K562 (cell line): ENCODE measurements around the gene BLVRA. TPM values are rescaled to one million over a fixed set of nuclear protein-coding genes. Genes with fewer than 3 reads are reported as not detected.

ENCODE experiments used
- BCL6 ChIP-seq: fragments of 250-450 bp; sonication (Bioruptor Pico); IDR thresholded peaks from 2 replicates; pipeline ENCODE4 v1.4.0; 2020
- CBX3 ChIP-seq, 2 experiments: IDR thresholded peaks; 1 replicate in 1 of 2; 2 replicates in 1 of 2; pipeline ENCODE4 v1.6.1; 2012; ENCODE audit warnings: inconsistent platforms in 2 of 2, low read length in 2 of 2, borderline replicate concordance in 1 of 2, control low read depth in 1 of 2
- CC2D1A ChIP-seq: fragments of 450-650 bp; IDR thresholded peaks from 2 replicates; pipeline ENCODE4 v1.6.1; 2017; ENCODE audit warnings: mild to moderate bottlenecking
- CREBBP ChIP-seq: IDR thresholded peaks from one replicate; pipeline ENCODE4 v1.6.1; 2012; ENCODE audit warnings: low read depth, mild to moderate bottlenecking, control low read depth, inconsistent platforms, low read length
- KLF10 ChIP-seq: fragments of 250-450 bp; sonication (Bioruptor Pico); IDR thresholded peaks from 2 replicates; pipeline ENCODE4 v1.6.1; 2021; ENCODE audit warnings: matching md5 sums
- LCOR ChIP-seq: sonication (generic); formaldehyde crosslinking; IDR thresholded peaks from 2 replicates; pipeline ENCODE4 v1.8.0; 2022; ENCODE audit warnings: mild to moderate bottlenecking, missing genetic modification reagents
- NR3C1 ChIP-seq: sonication (generic); formaldehyde crosslinking; IDR thresholded peaks from 2 replicates; pipeline ENCODE4 v1.8.1; 2022; ENCODE audit warnings: missing genetic modification reagents
- PKNOX1 ChIP-seq: fragments of 450-650 bp; IDR thresholded peaks from 2 replicates; pipeline ENCODE4 v1.6.1; 2016
- RERE ChIP-seq: sonication (generic); formaldehyde crosslinking; IDR thresholded peaks from 2 replicates; pipeline ENCODE4 v1.8.0; 2023; ENCODE audit warnings: missing genetic modification reagents, mild to moderate bottlenecking, borderline replicate concordance
- RHOXF2B ChIP-seq: fragments of 250-450 bp; sonication (Bioruptor Pico); conservative IDR thresholded peaks from 2 replicates; pipeline ENCODE4 v1.5.1; 2021
- RREB1 ChIP-seq: fragments of 250-450 bp; sonication (Bioruptor Pico); IDR thresholded peaks from 2 replicates; pipeline ENCODE4 v1.4.0; 2020
- STAG1 ChIP-seq: sonication (generic); formaldehyde crosslinking; IDR thresholded peaks from 2 replicates; pipeline ENCODE4 v1.5.0; 2020; ENCODE audit warnings: missing genetic modification reagents, borderline replicate concordance
- TEAD1 ChIP-seq, 2 experiments: fragments of 450-650 bp in 1 of 2; sonication (generic) in 1 of 2; formaldehyde crosslinking; IDR thresholded peaks; 2 replicates each; pipeline versions ENCODE4 v1.4.0 to v1.8.0; 2020 to 2022; ENCODE audit warnings: mild to moderate bottlenecking in 2 of 2, missing genetic modification reagents in 1 of 2
- ZNF232 ChIP-seq: sonication (generic); formaldehyde crosslinking; IDR thresholded peaks from 2 replicates; pipeline ENCODE4 v1.8.0; 2022; ENCODE audit warnings: mild to moderate bottlenecking, missing genetic modification reagents
- ZNF707 ChIP-seq: fragments of 250-450 bp; sonication (Bioruptor Pico); conservative IDR thresholded peaks from 2 replicates; pipeline ENCODE4 v1.8.0; 2022; ENCODE audit warnings: inconsistent platforms, mild to moderate bottlenecking, moderate library complexity
- polyA plus RNA-seq, 8 experiments: library from polyadenylated mRNA; depleted of rRNA in 4 of 8; stranded (reverse) in 5 of 8; unstranded in 3 of 8; fragments of >200 nt; fragmentation: Nextera tagmentation in 2 of 8; fragmentation: Illumina TruSeq in 1 of 8; extraction: Ambion mirVana in 2 of 8; extraction: Trizol in 1 of 8; gene quantifications; 2 replicates each; pipeline versions ENCODE4 v1.2.1 to v1.2.3, GENCODE V29; 2011 to 2014; ENCODE audit warnings: inconsistent platforms in 1 of 8, missing spikeins in 1 of 8
- total RNA-seq, 7 experiments: library from RNA; depleted of rRNA in 6 of 7; stranded (reverse); fragments of >200 nt in 6 of 7; fragmentation: Illumina TruSeq in 2 of 7; extraction: Trizol in 2 of 7; gene quantifications; 2 replicates each; pipeline versions ENCODE4 v1.2.1 to v1.2.3, GENCODE V29; 2011 to 2021; ENCODE audit warnings: low replicate concordance in 1 of 7

The BLVRA gene
- total and polyA plus RNA-seq, 9 of the 15 experiments (the other 6 are each of a cell fraction or from before 2014, with no cell fraction given), result 48.5 to 147 (median 61.5) TPM

GRCh38 chr7:43756368-43757072 lies 2.0 kb upstream of the BLVRA start (continued):
- no peak for TF ChIP-seq RHOXF2B (CRISPR knock-in tag)
- no peak for TF ChIP-seq KLF10
- TF ChIP-seq ZNF707 (CRISPR knock-in tag), result no peak
- TF ChIP-seq PKNOX1, result 0 out of 2 replicates have a peak, but pooled peaks have one; percentile 39
- no peak for TF ChIP-seq CREBBP
- TF ChIP-seq CC2D1A, result no peak
- TF ChIP-seq ZNF232 (CRISPR knock-in tag), result no peak
- TF ChIP-seq CBX3 (IDR thresholded peaks at IDR 0.05; ENCODE audit: borderline replicate concordance in 1 of 2, low read length in 2 of 2), result no peak
- TF ChIP-seq BCL6 (CRISPR knock-in tag), result no peak
- no peak for TF ChIP-seq TEAD1 (CRISPR knock-in tag; IDR thresholded peaks at IDR 0.05)
- TF ChIP-seq NR3C1 (CRISPR knock-in tag), result no peak
- TF ChIP-seq STAG1 (CRISPR knock-in tag), result no peak
- no peak for TF ChIP-seq RREB1 (CRISPR knock-in tag)
- TF ChIP-seq RERE, result no peak
- TF ChIP-seq LCOR (CRISPR knock-in tag), result peak; percentile 80
